Muscle of arm (tissue), 12 donors: ENCODE results near the gene ZNF462. TPM values are rescaled to one million over a fixed set of nuclear protein-coding genes. Genes with fewer than 3 reads are reported as not detected.

Source experiments
- DNase-seq: peaks from one replicate; pipeline ENCODE4 v3.0.0-alpha.2; 2013
- polyA plus RNA-seq, 12 donors: library from polyadenylated mRNA; unstranded; fragments of 120-200 nt; gene quantifications; one replicate each; pipeline ENCODE4 v1.2.1, GENCODE V29; 2013; ENCODE audit not compliant: insufficient read length in 12 of 12

ZNF462 gene
- polyA plus RNA-seq, 12 donors: 7.8 to 105 (median 10.3) TPM

- DNase-seq: peak; percentile 76
Measured at GRCh38 chr9:106862110-106862820, 701 bp upstream of the ZNF462 start.

GRCh38 chr9:106864373-106865143 lies 1.6 kb downstream of the ZNF462 start:
- peak; percentile 61 for DNase-seq

- no peak for DNase-seq
Measured at GRCh38 chr9:106866243-106866642, 3.3 kb downstream of the ZNF462 start.

GRCh38 chr9:106867286-106867685 lies 4.3 kb downstream of the ZNF462 start:
- DNase-seq: no peak

GRCh38 chr9:106868087-106868486 lies 5.1 kb downstream of the ZNF462 start:
- DNase-seq: no peak

- DNase-seq: no peak
Measured at GRCh38 chr9:106868565-106868964, 5.6 kb downstream of the ZNF462 start.

GRCh38 chr9:106869028-106869427 lies 6.1 kb downstream of the ZNF462 start:
- DNase-seq: no peak

- no peak for DNase-seq
Measured at GRCh38 chr9:106869458-106869857, 6.5 kb downstream of the ZNF462 start.

- no peak for DNase-seq
Measured at GRCh38 chr9:106872641-106873040, 9.7 kb downstream of the ZNF462 start.

- DNase-seq: no peak
Measured at GRCh38 chr9:106874031-106874430, 11.1 kb downstream of the ZNF462 start.

- DNase-seq: no peak
Measured at GRCh38 chr9:106874652-106875051, 11.7 kb downstream of the ZNF462 start.

- DNase-seq: no peak
Measured at GRCh38 chr9:106875529-106875928, 12.6 kb downstream of the ZNF462 start.

- DNase-seq: no peak
Measured at GRCh38 chr9:106877345-106877744, 14.4 kb downstream of the ZNF462 start.

GRCh38 chr9:106878081-106878837 lies 15.3 kb downstream of the ZNF462 start:
- no peak for DNase-seq

GRCh38 chr9:106878934-106879333 lies 16.0 kb downstream of the ZNF462 start:
- peak; percentile 46 for DNase-seq

- no peak for DNase-seq
Measured at GRCh38 chr9:106879439-106879882, 16.5 kb downstream of the ZNF462 start.

GRCh38 chr9:106880081-106880480 lies 17.1 kb downstream of the ZNF462 start:
- no peak for DNase-seq

- DNase-seq: no peak
Measured at GRCh38 chr9:106880863-106881262, 17.9 kb downstream of the ZNF462 start.

- no peak for DNase-seq
Measured at GRCh38 chr9:106883030-106883429, 20.1 kb downstream of the ZNF462 start.

GRCh38 chr9:106883626-106884190 lies 20.7 kb downstream of the ZNF462 start:
- no peak for DNase-seq

GRCh38 chr9:106885451-106885850 lies 22.5 kb downstream of the ZNF462 start:
- no peak for DNase-seq
